Activated T-helper 17 cell treated with anti-CD3 and anti-CD28 coated beads, Interleukin-2, amount 50 U/mL, for 72 hours (primary cell): Measurements from ENCODE around the gene PXK. TPM values are rescaled to one million over a fixed set of nuclear protein-coding genes. Genes with fewer than 3 reads are reported as not detected.
"Not testable (repeated sequence)": the region's sequence is repeated elsewhere in the genome, so short reads cannot be mapped to it uniquely, and the experiment has no call there.

Experiments
- ATAC-seq: fragments of 150-1000 bp; cut with Tn5 transposase; replicated peaks from 2 replicates; pipeline ENCODE4 v1.10.0; 2021; ENCODE audit warnings: mild to moderate bottlenecking, moderate library complexity
- H3K27ac Mint-ChIP-seq: one replicate; pipeline ENCODE4 v1.8.0; 2022; ENCODE audit warnings: mixed read lengths
- H3K27me3 Mint-ChIP-seq: one replicate; pipeline ENCODE4 v1.8.0; 2022; ENCODE audit warnings: mixed read lengths
- H3K36me3 Mint-ChIP-seq: one replicate; pipeline ENCODE4 v1.8.0; 2022; ENCODE audit warnings: low read depth, mild to moderate bottlenecking, mixed read lengths
- H3K4me1 Mint-ChIP-seq: one replicate; pipeline ENCODE4 v1.8.0; 2022; ENCODE audit warnings: mixed read lengths
- H3K4me3 Mint-ChIP-seq: one replicate; pipeline ENCODE4 v1.8.0; 2022; ENCODE audit warnings: mild to moderate bottlenecking, mixed read lengths
- H3K9me3 Mint-ChIP-seq: one replicate; pipeline ENCODE4 v1.8.0; 2022; ENCODE audit warnings: mixed read lengths
- total RNA-seq, 2 donors: library from RNA; stranded (reverse); gene quantifications; one replicate each; pipeline ENCODE4 v1.2.3, GENCODE V29; 2022

Gene PXK
- 10 to 100 TPM; 17.8 to 27.1 TPM for total RNA-seq

DNA sequence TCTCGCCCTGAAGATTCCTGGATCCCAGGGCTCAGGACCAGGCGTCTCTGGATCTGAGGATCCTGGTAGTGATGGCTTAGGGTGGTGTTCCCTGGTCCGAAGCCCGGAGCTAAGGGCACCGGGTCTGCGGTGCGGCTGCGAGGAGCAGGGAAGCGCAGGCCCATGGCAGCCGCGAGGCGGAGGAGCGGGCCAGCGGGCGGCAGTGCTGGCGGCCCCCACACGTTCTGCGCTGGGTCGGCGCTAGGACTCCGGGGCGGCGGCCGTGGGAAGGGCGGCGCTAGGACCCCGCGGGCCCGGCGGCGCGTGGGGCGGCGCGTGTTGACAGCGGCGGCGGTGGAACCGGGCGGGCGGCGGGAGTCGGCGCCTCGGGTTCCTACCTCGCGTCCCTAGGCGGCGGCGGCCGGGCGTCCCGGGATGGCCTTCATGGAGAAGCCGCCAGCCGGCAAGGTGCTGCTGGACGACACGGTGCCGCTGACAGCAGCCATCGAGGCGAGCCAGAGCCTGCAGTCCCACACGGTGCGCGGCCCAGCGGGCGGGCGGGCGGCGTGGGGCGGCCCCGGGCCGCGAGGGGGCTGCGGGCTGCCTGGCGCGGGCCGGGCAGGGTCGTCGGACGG, at the start of gene PXK:
TSS of gene PXK (plus strand) at position 318 of the 614 bp plus-strand sequence. CDS start at position 415, 97 bp downstream.
- ATAC-seq, result peak; percentile 85
- H3K36me3 Mint-ChIP-seq, result peaks cover 18% of the 10 kb centered on the region
- H3K9me3 Mint-ChIP-seq, result no peaks in the 10 kb centered on the region
- H3K27me3 Mint-ChIP-seq, result no peaks in the 10 kb centered on the region
- H3K4me3 Mint-ChIP-seq, result peak within 1 kb of the TSS; percentile 99
- peak within 1 kb of the TSS; percentile 96 for H3K27ac Mint-ChIP-seq
- peaks cover 25% of the 10 kb centered on the region for H3K4me1 Mint-ChIP-seq

DNA sequence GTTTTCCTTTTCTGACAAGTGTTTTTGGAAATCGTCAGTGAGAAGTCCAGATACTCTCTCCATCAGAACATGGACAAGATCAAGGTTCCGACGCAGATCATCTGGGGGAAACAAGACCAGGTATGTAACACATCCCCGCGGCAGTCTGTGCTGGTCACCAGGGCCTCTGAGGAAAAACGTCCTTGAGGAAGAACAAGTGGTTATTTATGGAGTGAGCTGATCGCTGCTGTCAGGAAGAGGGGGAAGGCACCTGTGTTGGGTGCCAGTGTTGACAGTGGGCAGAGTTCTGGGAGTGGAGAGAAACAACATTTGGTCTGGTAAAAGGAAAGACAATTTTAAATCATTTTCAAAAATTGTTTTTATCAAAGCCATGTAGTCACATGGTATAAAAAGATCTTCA, 47.4 kb upstream of the PXK start:
- no peak overlapping the region for H3K27ac Mint-ChIP-seq
- no peak for ATAC-seq
- no peak overlapping the region for H3K4me3 Mint-ChIP-seq
- H3K27me3 Mint-ChIP-seq, result no peaks in the 10 kb centered on the region
- H3K9me3 Mint-ChIP-seq, result no peaks in the 10 kb centered on the region
- peaks cover 18% of the 10 kb centered on the region for H3K36me3 Mint-ChIP-seq
- H3K4me1 Mint-ChIP-seq, result no peaks in the 10 kb centered on the region

DNA sequence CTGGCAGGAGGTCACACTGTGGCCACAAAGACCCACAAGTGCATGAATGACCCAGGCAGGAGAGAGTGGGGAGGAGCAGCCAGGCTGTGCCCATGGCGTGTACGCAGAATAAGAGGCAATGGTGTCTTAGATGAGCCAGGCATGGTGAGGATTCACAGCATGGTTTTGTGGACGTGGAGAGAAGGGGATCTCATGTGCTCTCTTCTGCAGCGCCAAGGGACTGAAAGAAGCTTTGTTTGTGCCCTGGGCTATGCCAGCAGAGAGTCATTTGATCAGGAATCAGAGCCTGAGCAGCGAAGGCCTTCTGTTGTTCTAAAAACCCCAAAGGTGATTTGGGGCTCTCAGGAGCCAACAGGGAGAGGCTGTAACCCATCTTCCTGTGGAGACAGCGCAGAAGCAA, 45.3 kb upstream of the PXK start:
- H3K4me1 Mint-ChIP-seq, result no peaks in the 10 kb centered on the region
- H3K27ac Mint-ChIP-seq, result no peak overlapping the region
- H3K9me3 Mint-ChIP-seq, result no peaks in the 10 kb centered on the region
- H3K4me3 Mint-ChIP-seq, result no peak overlapping the region
- no peak for ATAC-seq
- H3K36me3 Mint-ChIP-seq, result peaks cover 15% of the 10 kb centered on the region
- H3K27me3 Mint-ChIP-seq, result no peaks in the 10 kb centered on the region

DNA sequence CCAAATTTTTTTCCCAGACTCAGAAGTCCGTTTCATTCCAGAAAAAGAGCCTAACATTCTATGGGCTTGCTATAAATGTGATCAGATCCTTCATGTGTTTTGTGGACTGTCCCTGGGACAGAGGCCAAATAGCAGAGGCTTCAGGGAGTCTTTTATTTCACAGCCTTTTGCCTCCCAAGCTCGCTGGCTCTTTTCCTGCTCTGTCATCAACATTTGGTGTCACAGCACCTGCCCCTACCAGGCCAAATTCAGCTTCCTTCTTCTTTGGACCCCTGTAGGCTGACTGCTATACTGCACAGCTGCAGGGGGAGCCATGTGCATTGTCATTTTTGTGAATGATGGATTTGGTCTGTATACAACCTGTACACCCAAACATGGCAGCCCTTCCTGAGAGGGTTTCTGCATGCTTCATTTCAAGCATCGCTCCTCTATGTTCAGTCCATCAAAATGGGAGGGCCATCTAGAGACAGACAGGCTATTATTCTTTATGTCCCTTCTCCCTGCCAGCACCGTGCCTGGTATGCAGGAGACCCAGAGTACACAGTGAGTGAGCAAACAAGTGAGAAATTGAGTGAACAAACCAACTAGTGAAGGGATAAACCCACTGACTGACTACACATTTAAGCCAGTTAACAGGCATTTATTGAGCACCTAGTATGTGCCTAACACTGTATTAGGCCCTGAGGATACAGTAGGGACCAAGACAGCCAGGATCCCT, 44.5 kb upstream of the PXK start:
- Mint-ChIP-seq H3K9me3 (no peaks in the 10 kb centered on the region), H3K27ac (no peak overlapping the region), H3K4me3 (no peak overlapping the region), H3K27me3 (no peaks in the 10 kb centered on the region), H3K36me3 (peaks cover 15% of the 10 kb centered on the region), H3K4me1 (no peaks in the 10 kb centered on the region)
- no peak for ATAC-seq

DNA sequence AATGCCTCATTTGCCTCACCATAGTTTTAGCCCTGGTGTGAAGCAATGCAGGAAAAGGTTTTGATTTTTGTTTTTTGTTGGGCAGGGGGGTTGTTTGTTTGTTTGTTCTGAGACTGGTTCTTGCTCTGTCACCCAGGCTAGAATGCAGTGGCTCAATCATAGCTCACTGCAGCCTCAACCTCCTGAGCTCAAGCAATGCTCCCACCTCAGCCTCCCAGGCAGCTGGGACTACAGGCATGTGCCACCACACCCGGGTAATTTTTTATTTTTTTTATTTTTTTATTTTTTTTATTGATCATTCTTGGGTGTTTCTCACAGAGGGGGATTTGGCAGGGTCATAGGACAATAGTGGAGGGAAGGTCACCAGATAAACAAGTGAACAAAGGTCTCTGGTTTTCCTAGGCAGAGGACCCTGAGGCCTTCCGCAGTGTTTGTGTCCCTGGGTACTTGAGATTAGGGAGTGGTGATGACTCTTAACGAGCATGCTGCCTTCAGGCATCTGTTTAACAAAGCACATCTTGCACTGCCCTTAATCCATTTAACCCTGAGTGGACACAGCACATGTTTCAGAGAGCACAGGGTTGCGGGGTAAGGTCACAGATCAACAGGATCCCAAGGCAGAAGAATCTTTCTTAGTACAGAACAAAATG, 43.6 kb upstream of the PXK start:
- ATAC-seq, H3K4me3 Mint-ChIP-seq: not testable (repeated sequence)

DNA sequence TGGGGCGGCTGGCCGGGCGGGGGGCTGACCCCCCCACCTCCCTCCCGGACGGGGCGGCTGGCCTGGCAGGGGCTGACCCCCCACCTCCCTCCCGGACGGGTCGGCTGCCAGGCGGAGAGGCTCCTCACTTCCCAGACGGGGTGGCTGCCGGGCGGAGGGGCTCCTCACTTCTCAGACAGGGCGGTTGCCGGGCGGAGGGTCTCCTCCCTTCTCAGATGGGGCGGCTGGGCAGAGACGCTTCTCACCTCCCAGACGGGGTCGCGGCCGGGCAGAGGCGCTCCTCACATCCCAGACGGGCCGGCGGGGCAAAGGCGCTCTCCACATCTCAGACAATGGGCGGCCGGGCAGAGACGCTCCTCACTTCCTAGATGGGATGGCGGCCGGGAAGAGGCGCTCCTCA, 42.2 kb upstream of the PXK start:
- H3K4me3 Mint-ChIP-seq, H3K27ac Mint-ChIP-seq, H3K4me1 Mint-ChIP-seq, H3K27me3 Mint-ChIP-seq, H3K9me3 Mint-ChIP-seq, ATAC-seq, H3K36me3 Mint-ChIP-seq: not testable (repeated sequence)

More for the DNA sequence above, 43.6 kb upstream of the PXK start:
- H3K27ac Mint-ChIP-seq, H3K27me3 Mint-ChIP-seq, H3K9me3 Mint-ChIP-seq, H3K4me1 Mint-ChIP-seq: not testable (repeated sequence)
- peaks cover 15% of the 10 kb centered on the region for H3K36me3 Mint-ChIP-seq

DNA sequence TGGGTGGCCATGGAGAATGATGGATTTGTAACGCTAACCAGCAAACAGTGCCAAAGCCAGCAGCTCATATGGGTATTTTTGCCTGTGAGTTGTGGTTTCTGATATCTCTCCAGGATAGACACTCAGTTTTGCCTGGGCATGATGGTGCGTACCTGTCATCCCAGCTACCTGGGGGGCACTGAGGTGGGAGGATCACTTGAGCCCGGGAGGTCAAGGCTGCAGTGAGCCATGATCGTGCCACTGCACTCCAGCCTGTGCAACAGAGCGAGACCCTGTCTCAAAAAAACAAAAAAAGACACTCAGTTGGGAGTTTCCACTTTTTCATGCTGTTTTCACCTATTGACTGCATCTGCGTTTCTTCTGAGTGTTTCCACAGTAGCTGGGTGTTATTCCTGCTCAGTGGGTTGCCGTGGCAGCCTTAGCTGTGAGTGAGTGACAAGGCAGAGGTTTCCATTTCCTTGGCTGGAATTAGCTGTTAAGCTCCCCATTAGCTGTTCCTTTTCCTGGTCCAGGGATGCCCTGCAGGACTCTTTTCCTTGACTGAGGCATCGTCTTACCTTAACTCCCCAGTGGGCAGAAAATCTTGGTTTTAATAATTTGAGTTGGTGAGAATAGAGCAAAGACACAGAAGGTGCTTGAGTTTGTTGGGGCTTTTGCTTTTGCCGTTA, 40.9 kb upstream of the PXK start:
- Mint-ChIP-seq H3K36me3 (no peaks in the 10 kb centered on the region), H3K9me3 (no peaks in the 10 kb centered on the region), H3K27ac (no peak overlapping the region), H3K4me3 (no peak overlapping the region), H3K27me3 (no peaks in the 10 kb centered on the region), H3K4me1 (no peaks in the 10 kb centered on the region)
- no peak for ATAC-seq

DNA sequence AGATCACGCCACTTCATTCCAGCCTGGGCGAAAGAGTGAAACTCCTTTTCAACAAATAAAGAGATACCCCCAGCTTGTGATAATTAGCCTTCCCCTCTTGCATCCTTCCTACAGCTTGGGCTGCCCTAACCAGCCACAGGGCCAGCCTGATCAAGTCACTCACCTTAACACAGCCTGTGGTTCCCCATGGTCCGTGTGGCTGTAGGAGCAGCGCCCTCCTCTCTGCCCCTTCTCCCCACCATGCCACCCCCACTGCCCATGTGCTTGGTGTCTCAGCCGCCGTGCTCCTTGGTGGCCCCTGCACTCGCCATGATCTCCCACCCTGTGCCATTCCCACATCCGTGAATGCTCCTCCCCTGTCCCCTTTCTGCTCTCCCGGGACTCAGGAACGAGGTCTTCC, 39.8 kb upstream of the PXK start:
- Mint-ChIP-seq H3K4me1 (no peaks in the 10 kb centered on the region), H3K9me3 (no peaks in the 10 kb centered on the region), H3K27ac (no peak overlapping the region), H3K27me3 (no peaks in the 10 kb centered on the region), H3K36me3 (no peaks in the 10 kb centered on the region), H3K4me3 (no peak overlapping the region)
- ATAC-seq, result no peak

DNA sequence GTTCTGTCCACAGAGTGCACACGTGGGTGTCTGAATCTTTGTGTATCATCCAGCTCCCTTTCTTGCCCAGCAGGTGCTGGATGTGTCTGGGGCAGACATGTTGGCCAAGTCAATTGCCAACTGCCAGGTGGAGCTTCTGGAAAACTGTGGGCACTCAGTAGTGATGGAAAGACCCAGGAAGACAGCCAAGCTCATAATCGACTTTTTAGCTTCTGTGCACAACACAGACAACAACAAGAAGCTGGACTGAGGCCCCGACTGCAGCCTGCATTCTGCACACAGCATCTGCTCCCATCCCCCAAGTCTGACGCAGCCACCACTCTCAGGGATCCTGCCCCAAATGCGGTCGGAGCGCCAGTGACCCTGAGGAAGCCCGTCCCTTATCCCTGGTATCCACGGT, 39.2 kb upstream of the PXK start:
- Mint-ChIP-seq H3K36me3 (no peaks in the 10 kb centered on the region), H3K27ac (no peak overlapping the region), H3K9me3 (no peaks in the 10 kb centered on the region), H3K4me3 (no peak overlapping the region), H3K27me3 (peaks cover 5% of the 10 kb centered on the region), H3K4me1 (no peaks in the 10 kb centered on the region)
- ATAC-seq, result no peak

DNA sequence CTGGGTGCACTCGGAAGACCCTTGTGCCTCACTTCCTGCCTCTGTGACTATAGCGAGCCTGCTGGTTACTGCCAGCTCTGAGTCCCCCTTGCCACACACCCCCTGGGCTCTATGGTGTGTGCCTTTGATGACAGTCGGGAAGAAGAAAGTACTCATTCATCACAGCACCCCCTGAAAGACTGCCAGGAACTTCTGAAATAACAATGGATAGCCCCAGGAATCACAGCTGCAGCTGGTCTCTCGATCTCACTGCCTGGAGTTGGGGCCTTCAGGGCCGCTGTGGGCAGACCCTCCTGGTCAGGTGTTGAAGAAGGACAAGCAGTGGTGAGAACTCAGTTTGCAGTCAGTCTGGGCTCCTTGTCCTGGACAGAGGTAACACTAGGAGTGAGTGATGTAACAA, 36.4 kb upstream of the PXK start:
- peaks cover 11% of the 10 kb centered on the region for H3K27me3 Mint-ChIP-seq
- no peaks in the 10 kb centered on the region for H3K9me3 Mint-ChIP-seq
- no peaks in the 10 kb centered on the region for H3K4me1 Mint-ChIP-seq
- H3K36me3 Mint-ChIP-seq, result no peaks in the 10 kb centered on the region
- no peak overlapping the region for H3K27ac Mint-ChIP-seq
- H3K4me3 Mint-ChIP-seq, result no peak overlapping the region
- ATAC-seq, result no peak

DNA sequence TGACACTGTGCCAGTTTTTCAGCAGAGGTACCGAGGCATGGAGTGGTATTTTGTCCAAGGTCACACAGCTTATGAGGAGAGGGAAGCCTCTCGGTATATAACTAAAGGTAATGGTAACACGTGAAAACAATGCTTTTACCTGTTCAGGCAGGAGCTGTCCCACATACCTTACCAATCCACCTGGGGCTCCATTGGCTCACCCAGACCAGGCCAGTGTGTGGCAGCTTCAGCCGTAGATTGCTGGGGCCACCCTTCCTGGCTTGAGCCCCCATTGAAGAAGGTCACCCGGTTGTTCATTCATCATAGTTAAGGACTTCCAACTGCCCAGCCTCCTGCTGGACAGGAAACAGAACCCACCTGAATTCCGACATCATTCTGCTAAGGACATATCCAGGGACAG, 35.8 kb upstream of the PXK start:
- Mint-ChIP-seq H3K4me3 (no peak overlapping the region), H3K27me3 (peaks cover 13% of the 10 kb centered on the region), H3K4me1 (no peaks in the 10 kb centered on the region), H3K9me3 (no peaks in the 10 kb centered on the region), H3K36me3 (no peaks in the 10 kb centered on the region), H3K27ac (no peak overlapping the region)
- ATAC-seq, result no peak

DNA sequence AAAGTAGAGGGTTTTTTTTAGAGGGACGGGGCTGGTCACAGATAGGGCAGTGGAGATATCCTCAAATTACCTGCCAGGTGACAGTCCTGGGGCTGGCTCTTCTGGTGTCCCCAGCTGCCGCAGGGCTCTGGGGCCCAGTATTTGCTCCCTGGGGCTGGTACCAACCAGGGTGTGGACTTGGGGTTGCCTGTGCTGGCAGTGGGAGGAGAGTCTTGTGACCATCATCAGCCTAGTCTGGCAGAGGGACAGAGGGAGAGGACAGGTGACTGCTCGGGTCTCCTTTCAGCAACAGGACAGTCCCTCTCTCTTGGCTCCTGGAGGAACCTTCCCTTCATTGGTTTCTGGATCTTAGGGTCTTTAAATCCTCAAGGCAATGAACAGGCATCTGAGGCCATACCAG, 34.5 kb upstream of the PXK start:
- H3K4me3 Mint-ChIP-seq, result no peak overlapping the region
- ATAC-seq, result no peak
- H3K36me3 Mint-ChIP-seq, result no peaks in the 10 kb centered on the region
- no peaks in the 10 kb centered on the region for H3K9me3 Mint-ChIP-seq
- no peaks in the 10 kb centered on the region for H3K4me1 Mint-ChIP-seq
- peaks cover 13% of the 10 kb centered on the region for H3K27me3 Mint-ChIP-seq
- H3K27ac Mint-ChIP-seq, result no peak overlapping the region

DNA sequence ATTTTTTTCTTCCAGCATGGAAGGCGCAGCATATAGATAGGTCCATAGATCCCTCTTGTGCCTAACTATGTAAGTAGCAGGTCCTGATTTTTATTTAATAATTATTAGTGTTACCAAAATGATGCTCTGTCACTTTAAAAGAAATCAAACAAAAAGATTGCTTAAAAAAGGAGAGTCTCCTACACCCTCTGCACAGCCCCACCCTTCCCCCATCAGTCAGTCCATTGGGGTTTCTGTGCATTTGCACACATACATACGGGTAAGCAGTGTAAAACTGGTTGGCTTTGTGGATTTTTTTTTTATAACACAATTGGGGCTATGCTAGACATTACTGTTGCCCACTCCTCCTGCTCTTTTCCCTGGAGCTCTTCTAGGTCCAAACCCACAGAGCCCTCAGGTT, 33.6 kb upstream of the PXK start:
- no peak for ATAC-seq
- Mint-ChIP-seq H3K27ac (no peak overlapping the region), H3K4me3 (no peak overlapping the region), H3K36me3 (no peaks in the 10 kb centered on the region), H3K4me1 (no peaks in the 10 kb centered on the region), H3K9me3 (no peaks in the 10 kb centered on the region), H3K27me3 (peaks cover 13% of the 10 kb centered on the region)

DNA sequence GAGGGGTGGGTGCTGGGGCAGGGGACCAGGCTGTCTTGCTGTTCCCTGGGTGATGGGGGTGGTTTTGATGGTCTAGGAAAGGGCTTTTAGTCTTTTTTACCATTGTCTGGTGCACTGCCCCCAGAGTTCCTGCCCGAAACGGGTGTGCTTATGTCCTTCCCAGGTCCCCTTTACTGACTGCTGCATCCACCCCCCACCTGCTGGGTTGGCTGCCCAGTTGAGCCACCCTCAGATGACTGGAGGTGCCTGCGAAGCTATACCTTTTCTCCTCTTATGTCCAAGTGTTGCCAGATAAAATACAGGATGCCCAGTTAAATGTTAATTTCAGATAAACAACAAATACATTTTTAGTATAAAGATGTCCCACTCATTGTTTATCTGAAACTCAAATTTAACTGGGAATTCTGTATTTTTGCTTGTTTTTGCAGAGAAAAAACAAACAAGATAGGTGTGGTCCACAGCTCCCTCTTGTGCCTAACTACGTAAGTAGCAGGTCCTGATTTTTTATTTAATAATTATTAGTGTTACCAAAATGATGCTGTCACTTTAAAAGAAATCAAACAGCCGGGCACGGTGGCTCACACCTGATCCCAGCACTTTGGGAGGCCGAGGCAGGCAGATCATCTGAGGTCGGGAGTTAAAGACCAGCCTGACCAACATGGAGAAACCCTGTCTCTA, 32.7 kb upstream of the PXK start:
- Mint-ChIP-seq H3K4me3 (no peak overlapping the region), H3K9me3 (no peaks in the 10 kb centered on the region), H3K27me3 (peaks cover 13% of the 10 kb centered on the region), H3K27ac (no peak overlapping the region), H3K4me1 (no peaks in the 10 kb centered on the region), H3K36me3 (no peaks in the 10 kb centered on the region)
- ATAC-seq, result no peak
